Kidney (tissue), 14 donors: ENCODE data around the gene SLC35F6. TPM values are rescaled to one million over a fixed set of nuclear protein-coding genes. Genes with fewer than 3 reads are reported as not detected.

ENCODE experiments used
- DNase-seq, 5 donors: peaks; one replicate each; pipeline ENCODE4 v3.0.0-alpha.2; 2013 to 2020
- FAIRE-seq: peaks from 2 replicates; lab custom pipeline; 2012; peaks lifted over from hg19 to GRCh38; lab: Jason Lieb, UNC
- H3K27ac ChIP-seq, 2 donors: one replicate each; pipeline ENCODE4 v1.7.0; 2013; ENCODE audit warnings: low read depth in 2 of 2, low read length in 2 of 2, inconsistent platforms in 1 of 2
- H3K27me3 ChIP-seq: one replicate; pipeline ENCODE4 v1.7.1; 2013; ENCODE audit warnings: low read length, inconsistent platforms; ENCODE audit not compliant: control insufficient read depth, insufficient read depth
- H3K36me3 ChIP-seq, 3 donors: one replicate each; pipeline versions ENCODE4 v1.7.0 to v1.7.1; 2013; ENCODE audit warnings: low read length in 3 of 3, control low read depth in 1 of 3, inconsistent platforms in 1 of 3; ENCODE audit not compliant: insufficient read depth in 3 of 3, control insufficient read depth in 2 of 3
- H3K4me1 ChIP-seq, 3 donors: one replicate each; pipeline versions ENCODE4 v1.7.0 to v1.7.1; 2013; ENCODE audit warnings: low read length in 3 of 3, inconsistent platforms in 1 of 3, low read depth in 1 of 3; ENCODE audit not compliant: control insufficient read depth in 2 of 3, insufficient read depth in 2 of 3
- H3K4me3 ChIP-seq, 3 donors: one replicate each; pipeline versions ENCODE4 v1.7.0 to v1.8.1; 2013; ENCODE audit warnings: low read length in 3 of 3, control low read depth in 1 of 3, inconsistent platforms in 1 of 3
- H3K9ac ChIP-seq, 3 donors: one replicate each; pipeline versions ENCODE4 v1.7.0 to v1.7.1; 2013; ENCODE audit warnings: low read length in 3 of 3, control low read depth in 1 of 3, inconsistent platforms in 1 of 3
- H3K9me3 ChIP-seq, 3 donors: one replicate each; pipeline versions ENCODE4 v1.7.0 to v1.7.1; 2013; ENCODE audit warnings: low read length in 3 of 3, control low read depth in 1 of 3, inconsistent platforms in 1 of 3; ENCODE audit not compliant: control insufficient read depth in 2 of 3, insufficient read depth in 1 of 3
- intact Hi-C: fragments of 100-400 bp; cut with DNase I; formaldehyde crosslinking; loops from one replicate; pipeline ENCODE4 v1.11.1; 2022
- polyA plus RNA-seq: library from polyadenylated mRNA; stranded (reverse); fragments of 350-450 nt; fragmentation: Illumina TruSeq; extraction: RNeasy Lipid Tissue Mini Kit (QIAGEN cat#74804); gene quantifications from one replicate; pipeline ENCODE4 v1.2.3, GENCODE V29; 2014; ENCODE audit warnings: low read depth, low replicate concordance; ENCODE audit not compliant: insufficient read depth
- total RNA-seq: library from RNA; stranded (reverse); fragmentation: NEBNext Ultra II Directional; extraction: Animal tissue kit (Norgen Biotek cat#: 25700); gene quantifications from one replicate; pipeline ENCODE4 v1.2.1, GENCODE V29; 2021
- TF ChIP-seq, protein P1 (sequence below): IDR thresholded peaks from 3 replicates; pipeline ENCODE4 v1.5.1; 2012; ENCODE audit warnings: mild to moderate bottlenecking, moderate library complexity, borderline replicate concordance; ENCODE audit not compliant: insufficient read depth; ENCODE audit errors: extremely low read depth
- donor health status: control.
- donor health status: control.
- donor health status: control.
- donor health status: control.
- donor health status: control.
- donor health status: DM: yes; HTN: yes; CAD: no.
- donor health status: Normal renal cell carcinoma (clear cell type).

SLC35F6 gene
- total and polyA plus RNA-seq, 2 donors from 2014 or later = 43.1 to 63.7 TPM

DNA sequence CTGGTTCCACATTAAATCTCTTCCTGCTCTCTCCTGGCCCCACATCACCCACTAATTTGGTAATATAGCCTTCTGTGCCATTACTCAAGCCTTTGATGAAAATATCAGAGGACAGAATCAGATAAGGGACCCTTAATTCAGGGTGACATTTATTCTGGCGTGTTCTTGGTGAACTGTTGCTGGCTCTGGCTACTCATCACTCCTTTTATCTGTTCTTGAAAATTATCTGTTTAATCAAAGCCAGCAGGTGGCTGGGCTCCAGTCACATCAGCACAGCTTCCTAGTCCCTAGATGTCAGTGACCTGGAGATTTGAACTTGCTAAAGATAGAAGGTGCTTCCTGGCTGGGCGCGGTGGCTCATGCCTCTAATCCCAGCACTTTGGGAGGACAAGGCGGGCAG lies 26.9 kb upstream of the SLC35F6 start:
- Histone ChIP-seq H3K4me1 (peaks cover 0 to 3% (median 0%) of the 10 kb centered on the region in 3 donors), H3K4me3 (no peak overlapping the region), H3K36me3 (no peaks in the 10 kb centered on the region), H3K27me3 (no peaks in the 10 kb centered on the region), H3K27ac (no peak overlapping the region), H3K9ac (no peak overlapping the region), H3K9me3 (no peaks in the 10 kb centered on the region)
- intact Hi-C loops = no loop called here
- DNase-seq (no peak), FAIRE-seq (no peak)
- TF ChIP-seq, protein P1, sequence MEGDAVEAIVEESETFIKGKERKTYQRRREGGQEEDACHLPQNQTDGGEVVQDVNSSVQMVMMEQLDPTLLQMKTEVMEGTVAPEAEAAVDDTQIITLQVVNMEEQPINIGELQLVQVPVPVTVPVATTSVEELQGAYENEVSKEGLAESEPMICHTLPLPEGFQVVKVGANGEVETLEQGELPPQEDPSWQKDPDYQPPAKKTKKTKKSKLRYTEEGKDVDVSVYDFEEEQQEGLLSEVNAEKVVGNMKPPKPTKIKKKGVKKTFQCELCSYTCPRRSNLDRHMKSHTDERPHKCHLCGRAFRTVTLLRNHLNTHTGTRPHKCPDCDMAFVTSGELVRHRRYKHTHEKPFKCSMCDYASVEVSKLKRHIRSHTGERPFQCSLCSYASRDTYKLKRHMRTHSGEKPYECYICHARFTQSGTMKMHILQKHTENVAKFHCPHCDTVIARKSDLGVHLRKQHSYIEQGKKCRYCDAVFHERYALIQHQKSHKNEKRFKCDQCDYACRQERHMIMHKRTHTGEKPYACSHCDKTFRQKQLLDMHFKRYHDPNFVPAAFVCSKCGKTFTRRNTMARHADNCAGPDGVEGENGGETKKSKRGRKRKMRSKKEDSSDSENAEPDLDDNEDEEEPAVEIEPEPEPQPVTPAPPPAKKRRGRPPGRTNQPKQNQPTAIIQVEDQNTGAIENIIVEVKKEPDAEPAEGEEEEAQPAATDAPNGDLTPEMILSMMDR = no peak

DNA sequence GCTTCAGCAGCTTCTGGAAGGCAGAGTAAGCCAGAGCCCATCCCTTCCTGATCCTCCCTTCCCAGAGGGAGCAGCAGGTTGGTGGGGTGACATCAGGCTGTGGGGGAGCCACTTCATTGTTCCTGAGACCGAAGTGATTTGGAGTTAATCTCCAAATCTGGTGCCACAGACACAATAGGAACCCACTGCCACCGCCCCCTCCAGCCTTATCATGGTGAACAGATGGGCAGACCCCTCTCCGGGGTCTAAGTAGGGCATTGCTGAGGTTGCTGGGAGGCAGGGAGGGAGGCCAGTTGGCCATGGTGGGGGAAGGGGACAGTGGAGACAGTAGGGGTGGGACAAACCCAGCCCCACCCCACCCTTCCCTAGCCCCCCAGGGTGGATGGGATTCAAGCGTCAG lies 25.6 kb upstream of the SLC35F6 start:
- Histone ChIP-seq H3K36me3 (no peaks in the 10 kb centered on the region), H3K27me3 (no peaks in the 10 kb centered on the region), H3K9ac (no peak overlapping the region), H3K27ac (no peak overlapping the region), H3K9me3 (no peaks in the 10 kb centered on the region), H3K4me3 (no peak overlapping the region), H3K4me1 (peaks cover 0 to 3% (median 0%) of the 10 kb centered on the region in 3 donors)
- intact Hi-C loops = no loop called here
- DNase-seq (no peak), FAIRE-seq (no peak)
- TF ChIP-seq, protein P1 = no peak

DNA sequence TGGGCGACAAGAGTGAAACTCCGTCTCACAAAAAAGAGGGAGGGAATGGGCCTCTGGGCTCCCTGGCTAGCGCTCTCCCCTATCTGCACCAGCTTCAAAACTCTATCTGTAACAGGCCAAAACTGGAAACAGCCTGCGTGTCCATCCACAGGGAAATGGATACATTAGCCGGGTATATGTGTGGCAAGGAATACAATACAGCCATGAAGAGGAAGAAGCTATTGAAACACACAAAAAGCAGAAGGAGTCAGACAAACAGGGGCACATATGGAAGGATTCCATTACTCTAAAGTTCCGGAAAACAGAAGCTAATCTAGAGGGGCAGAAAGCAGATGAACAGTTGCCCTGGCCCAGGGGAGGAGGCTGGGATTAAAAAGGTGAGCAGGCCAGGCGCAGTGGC lies 24.6 kb upstream of the SLC35F6 start:
- no peak for DNase-seq
- Histone ChIP-seq H3K36me3 (no peaks in the 10 kb centered on the region), H3K9ac (no peak overlapping the region), H3K27ac (no peak overlapping the region), H3K9me3 (no peaks in the 10 kb centered on the region), H3K4me3 (no peak overlapping the region), H3K4me1 (peaks cover 0 to 3% (median 0%) of the 10 kb centered on the region in 3 donors), H3K27me3 (no peaks in the 10 kb centered on the region)
- intact Hi-C loops = no loop called here
- TF ChIP-seq, protein P1 = no peak
- no peak for FAIRE-seq

DNA sequence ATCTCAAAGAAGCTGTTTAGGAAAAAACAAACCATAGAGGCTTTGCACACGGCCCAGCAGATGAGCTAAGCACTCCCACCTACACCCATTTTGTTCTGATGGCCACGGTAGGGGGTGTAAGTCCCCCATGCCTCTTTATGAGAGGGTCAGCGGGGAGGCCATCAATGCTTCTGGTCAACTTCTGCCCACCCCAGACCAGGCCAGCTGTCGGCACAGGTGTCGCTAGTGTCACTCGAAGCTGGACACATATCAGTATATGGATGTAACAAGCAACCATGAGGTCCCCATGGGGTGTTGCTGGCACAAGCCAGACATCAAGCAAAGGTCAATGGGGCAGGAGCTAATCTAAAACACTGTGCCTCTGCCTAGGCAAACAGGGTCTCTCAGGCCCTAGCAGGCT lies 23.7 kb upstream of the SLC35F6 start:
- Histone ChIP-seq H3K9ac (no peak overlapping the region), H3K4me1 (peaks cover 0 to 3% (median 0%) of the 10 kb centered on the region in 3 donors), H3K27me3 (no peaks in the 10 kb centered on the region), H3K36me3 (no peaks in the 10 kb centered on the region), H3K9me3 (no peaks in the 10 kb centered on the region), H3K27ac (no peak overlapping the region), H3K4me3 (no peak overlapping the region)
- DNase-seq (no peak), FAIRE-seq (no peak)
- TF ChIP-seq, protein P1 = no peak
- intact Hi-C loops = loop anchor here (5.0 kb wide), 1 partner anchor 133 kb away; no protein-coding TSS in a partner anchor
